K562 treated with DMSO at 1 percent for 24 hours (cell line): Measurements from ENCODE around the gene ARMH3. TPM values are rescaled to one million over a fixed set of nuclear protein-coding genes. Genes with fewer than 3 reads are reported as not detected.

Experiments used
- total RNA-seq: library from RNA; unstranded; fragments of 300-600 nt; gene quantifications from 2 replicates; pipeline ENCODE4 v1.2.3, GENCODE V29; 2022; ENCODE audit warnings: low read depth; ENCODE audit not compliant: insufficient read depth

ARMH3 gene, protein sequence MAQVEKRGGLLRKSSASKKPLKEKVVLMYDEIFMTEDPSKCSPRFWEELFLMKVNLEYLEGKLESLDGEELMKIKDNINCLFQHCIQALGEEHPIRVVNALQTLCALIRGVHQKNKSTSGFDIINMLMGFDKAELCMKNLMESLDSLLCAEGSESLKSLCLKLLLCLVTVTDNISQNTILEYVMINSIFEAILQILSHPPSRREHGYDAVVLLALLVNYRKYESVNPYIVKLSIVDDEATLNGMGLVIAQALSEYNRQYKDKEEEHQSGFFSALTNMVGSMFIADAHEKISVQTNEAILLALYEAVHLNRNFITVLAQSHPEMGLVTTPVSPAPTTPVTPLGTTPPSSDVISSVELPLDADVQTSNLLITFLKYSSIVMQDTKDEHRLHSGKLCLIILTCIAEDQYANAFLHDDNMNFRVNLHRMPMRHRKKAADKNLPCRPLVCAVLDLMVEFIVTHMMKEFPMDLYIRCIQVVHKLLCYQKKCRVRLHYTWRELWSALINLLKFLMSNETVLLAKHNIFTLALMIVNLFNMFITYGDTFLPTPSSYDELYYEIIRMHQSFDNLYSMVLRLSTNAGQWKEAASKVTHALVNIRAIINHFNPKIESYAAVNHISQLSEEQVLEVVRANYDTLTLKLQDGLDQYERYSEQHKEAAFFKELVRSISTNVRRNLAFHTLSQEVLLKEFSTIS
- total RNA-seq = not detected in 2 replicates

DNA sequence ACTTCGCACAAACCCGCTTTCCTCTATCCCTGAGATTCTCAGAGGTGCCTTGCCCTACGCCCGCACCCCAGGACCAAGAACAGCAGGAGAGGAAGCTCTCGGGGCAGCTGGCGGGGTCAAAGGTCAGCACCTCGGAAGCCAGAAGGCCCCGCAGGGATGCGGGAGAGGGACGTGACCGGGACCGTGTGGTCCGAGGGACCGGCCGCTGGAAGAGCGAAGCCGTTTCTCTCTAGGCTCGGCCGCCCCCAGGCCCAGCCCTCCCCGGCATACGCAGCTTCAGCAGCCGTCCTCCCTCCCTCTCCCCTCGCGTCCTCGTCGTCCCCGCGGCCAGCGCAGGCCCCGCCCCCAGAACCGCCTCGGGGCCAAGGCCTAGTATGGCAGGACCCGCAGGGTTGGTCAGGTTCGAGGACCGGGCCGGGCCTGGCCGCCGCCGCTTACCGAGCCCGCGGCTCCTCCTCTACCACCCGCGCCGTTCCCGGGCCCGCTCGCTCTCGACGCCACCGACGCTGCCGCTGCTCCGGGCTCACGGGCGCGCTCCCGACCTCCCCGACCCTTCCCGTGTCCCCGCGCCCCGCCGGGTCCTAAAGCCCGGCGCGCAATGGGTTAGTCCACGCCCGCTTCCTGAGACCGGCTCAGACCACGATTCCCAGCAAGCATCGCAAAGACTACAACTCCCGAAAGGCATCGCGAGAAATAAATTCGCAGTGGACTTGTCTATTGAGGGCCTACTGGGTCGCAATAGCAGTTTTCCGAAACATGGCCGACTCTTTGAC is at the start of gene ARMH3:
ARMH3 (minus strand) TSS at position 527 of the 773 bp plus-strand sequence. CDS start 16,059 bp downstream, outside the sequence.

DNA sequence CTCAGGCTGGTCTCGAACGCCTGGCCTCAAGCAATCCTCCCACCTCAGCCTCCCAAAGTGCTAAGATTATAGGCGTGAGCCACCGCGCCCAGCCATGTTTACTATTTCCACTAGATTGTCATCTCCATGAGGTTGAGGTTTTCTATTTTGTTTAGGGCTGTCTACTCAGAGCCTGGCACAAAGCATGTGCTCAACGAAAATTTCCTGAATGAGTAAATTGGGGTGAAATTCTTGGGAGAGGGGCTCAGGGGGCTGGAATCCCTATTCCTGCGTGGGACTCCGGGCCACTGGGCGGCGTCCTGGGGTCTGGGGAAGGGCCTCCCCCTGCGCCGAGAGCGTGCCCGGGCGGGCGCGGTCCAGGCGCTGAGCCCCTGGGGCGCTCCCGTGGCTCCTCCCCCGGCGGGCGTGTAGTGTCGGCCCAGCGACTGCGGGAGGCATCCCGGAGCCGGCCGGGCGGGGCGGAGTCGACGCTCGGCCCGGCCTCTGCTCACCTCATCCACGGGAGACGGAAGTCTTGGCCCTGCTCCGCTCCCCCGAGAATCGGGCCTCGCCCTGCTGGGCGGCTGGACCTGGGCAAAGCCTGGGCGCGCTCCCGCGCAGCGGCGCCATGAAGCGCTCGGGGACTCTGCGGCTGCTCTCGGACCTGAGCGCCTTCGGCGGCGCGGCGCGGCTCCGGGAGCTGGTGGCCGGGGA is 9.0 kb upstream of the ARMH3 start, which contains the start of gene HPS6:
HPS6 (plus strand) TSS at position 482 of the 693 bp plus-strand sequence; CDS start at position 608, 126 bp downstream.

DNA sequence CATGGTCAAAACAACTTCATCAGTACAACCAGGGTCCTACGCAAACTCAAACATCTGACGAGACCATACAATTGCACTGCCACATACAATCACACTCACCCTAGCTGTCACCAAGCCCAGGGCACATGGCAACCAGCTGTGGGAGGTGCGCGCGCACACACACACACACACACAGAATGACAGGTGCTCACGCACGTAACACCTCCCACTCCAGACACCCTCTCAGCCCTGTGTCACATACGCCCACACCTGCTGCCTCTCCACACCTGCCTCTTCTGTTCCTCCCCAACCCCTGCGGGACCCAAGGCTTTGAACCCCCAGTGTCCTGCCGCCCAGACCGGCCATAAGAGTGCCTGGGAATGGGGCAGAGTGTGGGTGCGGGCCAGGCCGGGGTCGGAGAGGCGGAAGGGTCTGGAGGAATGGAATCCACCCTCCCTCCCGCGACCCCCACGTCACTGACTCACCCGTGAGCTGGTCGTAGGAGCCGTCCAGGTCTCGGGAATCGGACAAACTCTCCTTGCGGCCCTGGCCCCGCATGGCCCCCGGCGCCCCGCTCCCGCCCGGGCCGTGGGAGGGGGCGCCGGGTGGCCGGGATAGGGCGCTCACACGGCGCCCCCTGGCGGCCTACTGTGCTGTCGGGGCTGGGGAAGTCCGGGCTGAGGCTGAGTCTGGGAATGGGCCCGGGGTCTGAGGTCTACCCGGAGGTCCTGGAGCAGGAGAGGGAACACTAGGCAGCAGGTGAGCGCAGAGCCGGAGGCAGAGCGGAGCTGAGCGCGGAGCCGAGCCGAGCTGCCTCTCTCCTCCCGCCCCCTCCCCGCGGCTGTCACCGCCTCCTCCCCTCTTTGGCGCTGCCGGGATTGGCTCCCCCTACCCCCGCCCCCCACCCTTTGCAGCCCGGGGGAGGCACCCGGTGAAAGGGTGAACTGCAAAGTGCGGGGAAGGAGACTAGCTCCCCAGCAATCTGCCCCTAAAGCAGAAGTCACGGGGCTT is 212.6 kb downstream of the ARMH3 start, which contains the start of gene KCNIP2:
KCNIP2 (minus strand) TSS at position 769 of the 990 bp plus-strand sequence; CDS start at position 537, 232 bp downstream.

DNA sequence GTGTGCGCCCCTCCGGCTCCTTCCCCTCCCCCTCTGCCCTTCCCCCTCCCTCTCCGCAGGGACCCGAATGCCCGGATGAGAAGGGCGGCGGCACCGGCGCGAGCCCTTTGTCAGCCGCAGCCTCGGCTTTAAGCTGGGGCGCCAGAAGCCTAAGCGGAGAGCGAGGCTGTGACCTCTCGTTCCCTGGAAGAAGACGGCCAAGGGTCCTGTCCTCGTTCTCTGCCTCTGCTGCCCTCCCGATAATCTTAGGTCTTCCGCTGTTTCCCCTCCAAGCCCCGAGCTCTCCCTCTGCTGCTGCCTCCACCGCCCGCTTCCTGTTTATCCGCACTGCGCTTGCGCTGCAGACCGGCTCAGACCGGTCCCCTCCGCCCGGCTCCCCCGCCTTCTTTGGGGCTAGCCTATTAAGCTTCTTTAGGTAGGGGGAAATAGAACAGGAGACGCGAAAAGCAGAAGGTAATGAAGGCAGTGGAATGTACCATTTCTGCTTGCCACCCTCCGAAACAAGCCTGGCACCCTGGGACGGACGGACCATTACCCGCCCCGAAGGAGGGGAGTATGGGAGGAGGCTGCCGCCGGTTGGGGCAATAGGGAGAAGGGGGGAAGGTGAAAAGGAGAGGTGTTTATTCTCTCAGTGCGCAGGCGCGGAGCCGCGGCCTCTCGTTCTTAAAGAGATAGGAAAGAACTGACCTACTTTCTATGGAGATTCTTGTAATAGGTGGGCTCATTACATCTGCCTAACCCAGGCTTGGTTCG is 237.7 kb downstream of the ARMH3 start, which contains the start of gene OGA:
OGA (minus strand) TSS at position 326 of the 753 bp plus-strand sequence. CDS start 422 bp downstream, outside the sequence.

Other genes starting within 250 kb of the ARMH3 start
- 30.7 and 32.1 TPM in 2 replicates for gene OGA, start 237.7 kb downstream of the ARMH3 start, total RNA-seq
- gene KCNIP2, start 212.4 kb downstream of the ARMH3 start, total RNA-seq = 1.3 and 1.4 TPM in 2 replicates
- gene HPS6, start 9.2 kb upstream of the ARMH3 start, total RNA-seq = 18.4 and 18.8 TPM in 2 replicates
- gene LDB1, start 64.2 kb upstream of the ARMH3 start, total RNA-seq = 44.9 and 52.7 TPM in 2 replicates
- 8.8 and 10.2 TPM in 2 replicates for gene PPRC1, start 76.9 kb upstream of the ARMH3 start, total RNA-seq
- gene NOLC1, start 96.2 kb upstream of the ARMH3 start, total RNA-seq = 36.8 and 42.9 TPM in 2 replicates
- 0.52 and 1.7 TPM in 2 replicates for gene ELOVL3, start 170.1 kb upstream of the ARMH3 start, total RNA-seq
- 0.28 and 0.86 TPM in 2 replicates for gene PITX3, start 185.3 kb upstream of the ARMH3 start, total RNA-seq
- 35.3 and 37.2 TPM in 2 replicates for gene GBF1, start 189.4 kb upstream of the ARMH3 start, total RNA-seq